SK-N-SH treated with all-trans-retinoic acid at 6 μM for 48 hours (cell line): ENCODE data around the gene SAMD11.

Source experiments
- ATAC-seq: fragments of 200-7000 bp; cut with Tn5 transposase; 3 replicates; pipeline ENCODE4 v1.9.1; 2020; ENCODE audit warnings: mild to moderate bottlenecking, moderate library complexity
- ARNTL ChIP-seq: fragments of 450-650 bp; formaldehyde crosslinking; IDR thresholded peaks from 2 replicates; pipeline ENCODE4 v1.5.0; 2020; ENCODE audit warnings: low read depth, mild to moderate bottlenecking, moderate library complexity, borderline replicate concordance
- BACH2 ChIP-seq: fragments of 250-450 bp; sonication (Bioruptor Pico); IDR thresholded peaks from 2 replicates; pipeline ENCODE4 v1.9.0; 2021; ENCODE audit warnings: mild to moderate bottlenecking, borderline replicate concordance
- CSDC2 ChIP-seq: fragments of 250-450 bp; sonication (Bioruptor Pico); IDR thresholded peaks from 2 replicates; pipeline ENCODE4 v1.5.0; 2020; ENCODE audit warnings: mild to moderate bottlenecking, moderate library complexity
- ESRRG ChIP-seq: fragments of 250-450 bp; sonication (Bioruptor Pico); IDR thresholded peaks from 2 replicates; pipeline ENCODE4 v1.6.1; 2021; ENCODE audit warnings: mild to moderate bottlenecking
- GLIS3 ChIP-seq: fragments of 250-450 bp; sonication (Bioruptor Pico); IDR thresholded peaks from 2 replicates; pipeline ENCODE4 v1.5.0; 2020; ENCODE audit warnings: mild to moderate bottlenecking, moderate library complexity
- ISL1 ChIP-seq: fragments of 250-450 bp; sonication (Bioruptor Pico); IDR thresholded peaks from 2 replicates; pipeline ENCODE4 v2.1.2; 2022; ENCODE audit warnings: mild to moderate bottlenecking, moderate library complexity
- OSR1 ChIP-seq: fragments of 250-450 bp; sonication (Bioruptor Pico); IDR thresholded peaks from 2 replicates; pipeline ENCODE4 v1.8.0; 2022; ENCODE audit warnings: moderate library complexity, mild to moderate bottlenecking, inconsistent platforms
- POU6F1 ChIP-seq: fragments of 250-450 bp; sonication (Bioruptor Pico); IDR thresholded peaks from 2 replicates; pipeline ENCODE4 v1.8.0; 2021; ENCODE audit warnings: low read depth, mild to moderate bottlenecking, moderate library complexity, borderline replicate concordance
- PPARA ChIP-seq: fragments of 250-450 bp; sonication (Bioruptor Pico); IDR thresholded peaks from 2 replicates; pipeline ENCODE4 v1.5.0; 2020; ENCODE audit warnings: mild to moderate bottlenecking, borderline replicate concordance
- RARB ChIP-seq: fragments of 250-450 bp; sonication (Bioruptor Pico); IDR thresholded peaks from 2 replicates; pipeline ENCODE4 v1.8.0; 2021; ENCODE audit warnings: mild to moderate bottlenecking, moderate library complexity
- SNAI2 ChIP-seq: fragments of 250-450 bp; sonication (Bioruptor Pico); IDR thresholded peaks from 2 replicates; pipeline ENCODE4 v1.5.0; 2020; ENCODE audit warnings: mild to moderate bottlenecking, moderate library complexity
- TCF4 ChIP-seq: fragments of 250-450 bp; sonication (Bioruptor Pico); IDR thresholded peaks from 2 replicates; pipeline ENCODE4 v1.8.0; 2021; ENCODE audit warnings: mild to moderate bottlenecking, moderate library complexity, borderline replicate concordance
- TOX ChIP-seq: fragments of 250-450 bp; sonication (Bioruptor Pico); IDR thresholded peaks from 2 replicates; pipeline ENCODE4 v1.8.0; 2021; ENCODE audit warnings: mild to moderate bottlenecking, moderate library complexity, borderline replicate concordance
- ZC3H10 ChIP-seq: fragments of 250-450 bp; sonication (Bioruptor Pico); IDR thresholded peaks from 2 replicates; pipeline ENCODE4 v1.5.1; 2021; ENCODE audit warnings: mild to moderate bottlenecking, moderate library complexity
- ZFP3 ChIP-seq: fragments of 250-450 bp; sonication (Bioruptor Pico); IDR thresholded peaks from 2 replicates; pipeline ENCODE4 v1.5.0; 2020; ENCODE audit warnings: mild to moderate bottlenecking, moderate library complexity
- ZFP30 ChIP-seq: fragments of 450-650 bp; formaldehyde crosslinking; IDR thresholded peaks from 2 replicates; pipeline ENCODE4 v1.5.0; 2022; ENCODE audit warnings: mild to moderate bottlenecking, moderate library complexity
- ZNF565 ChIP-seq: fragments of 450-650 bp; formaldehyde crosslinking; conservative IDR thresholded peaks from 2 replicates; pipeline ENCODE4 v1.5.0; 2020; ENCODE audit warnings: low read depth, mild to moderate bottlenecking, moderate library complexity
- ZNF70 ChIP-seq: fragments of 450-650 bp; formaldehyde crosslinking; IDR thresholded peaks from 2 replicates; pipeline ENCODE4 v1.5.0; 2020; ENCODE audit warnings: mild to moderate bottlenecking, moderate library complexity
- TF ChIP-seq, protein P1 (sequence below): fragments of 250-450 bp; sonication (Bioruptor Pico); IDR thresholded peaks from 2 replicates; pipeline ENCODE4 v1.5.1; 2021; ENCODE audit warnings: mild to moderate bottlenecking, moderate library complexity
- TF ChIP-seq, protein P2 (sequence below): fragments of 250-450 bp; sonication (Bioruptor Pico); IDR thresholded peaks from 2 replicates; pipeline ENCODE4 v1.5.1; 2020; ENCODE audit warnings: low read depth, mild to moderate bottlenecking, moderate library complexity
- TF ChIP-seq, protein P3 (sequence below): fragments of 250-450 bp; sonication (Bioruptor Pico); IDR thresholded peaks from 2 replicates; pipeline ENCODE4 v1.5.0; 2020; ENCODE audit warnings: mild to moderate bottlenecking, moderate library complexity

Gene SAMD11

GRCh38 chr1:952603-953002 is 28.9 kb downstream of the SAMD11 start:
- TF ChIP-seq TCF4 (no peak), TOX (CRISPR knock-in tag) (no peak), POU6F1 (CRISPR knock-in tag) (no peak), OSR1 (CRISPR knock-in tag) (no peak), CSDC2 (no peak), GLIS3 (CRISPR knock-in tag) (no peak), ISL1 (no peak), PPARA (no peak), ZFP30 (CRISPR knock-in tag) (no peak), ZC3H10 (CRISPR knock-in tag) (no peak), RARB (no peak), ESRRG (CRISPR knock-in tag) (no peak), ARNTL (no peak), ZFP3 (CRISPR knock-in tag) (no peak), SNAI2 (CRISPR knock-in tag) (no peak), ZNF70 (CRISPR knock-in tag) (no peak), BACH2 (no peak)
- TF ChIP-seq, protein P1, sequence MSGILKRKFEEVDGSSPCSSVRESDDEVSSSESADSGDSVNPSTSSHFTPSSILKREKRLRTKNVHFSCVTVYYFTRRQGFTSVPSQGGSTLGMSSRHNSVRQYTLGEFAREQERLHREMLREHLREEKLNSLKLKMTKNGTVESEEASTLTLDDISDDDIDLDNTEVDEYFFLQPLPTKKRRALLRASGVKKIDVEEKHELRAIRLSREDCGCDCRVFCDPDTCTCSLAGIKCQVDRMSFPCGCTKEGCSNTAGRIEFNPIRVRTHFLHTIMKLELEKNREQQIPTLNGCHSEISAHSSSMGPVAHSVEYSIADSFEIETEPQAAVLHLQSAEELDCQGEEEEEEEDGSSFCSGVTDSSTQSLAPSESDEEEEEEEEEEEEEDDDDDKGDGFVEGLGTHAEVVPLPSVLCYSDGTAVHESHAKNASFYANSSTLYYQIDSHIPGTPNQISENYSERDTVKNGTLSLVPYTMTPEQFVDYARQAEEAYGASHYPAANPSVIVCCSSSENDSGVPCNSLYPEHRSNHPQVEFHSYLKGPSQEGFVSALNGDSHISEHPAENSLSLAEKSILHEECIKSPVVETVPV (CRISPR knock-in tag): no peak
- TF ChIP-seq, protein P2, sequence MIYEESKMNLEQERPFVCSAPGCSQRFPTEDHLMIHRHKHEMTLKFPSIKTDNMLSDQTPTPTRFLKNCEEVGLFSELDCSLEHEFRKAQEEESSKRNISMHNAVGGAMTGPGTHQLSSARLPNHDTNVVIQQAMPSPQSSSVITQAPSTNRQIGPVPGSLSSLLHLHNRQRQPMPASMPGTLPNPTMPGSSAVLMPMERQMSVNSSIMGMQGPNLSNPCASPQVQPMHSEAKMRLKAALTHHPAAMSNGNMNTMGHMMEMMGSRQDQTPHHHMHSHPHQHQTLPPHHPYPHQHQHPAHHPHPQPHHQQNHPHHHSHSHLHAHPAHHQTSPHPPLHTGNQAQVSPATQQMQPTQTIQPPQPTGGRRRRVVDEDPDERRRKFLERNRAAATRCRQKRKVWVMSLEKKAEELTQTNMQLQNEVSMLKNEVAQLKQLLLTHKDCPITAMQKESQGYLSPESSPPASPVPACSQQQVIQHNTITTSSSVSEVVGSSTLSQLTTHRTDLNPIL (CRISPR knock-in tag): no peak
- no peak for ATAC-seq

- ATAC-seq: no peak
- TF ChIP-seq ZNF70 (CRISPR knock-in tag): no peak
- no peak for TF ChIP-seq ESRRG (CRISPR knock-in tag)
- TF ChIP-seq, protein P1 (CRISPR knock-in tag): no peak
- no peak for TF ChIP-seq ZNF565 (CRISPR knock-in tag)
- no peak for TF ChIP-seq ZFP3 (CRISPR knock-in tag)
These were observed 30.0 kb downstream of the SAMD11 start for GRCh38 chr1:953524-954320.

- TF ChIP-seq ZNF70 (CRISPR knock-in tag) (no peak), BACH2 (no peak), ZFP30 (CRISPR knock-in tag) (no peak), ISL1 (no peak), POU6F1 (CRISPR knock-in tag) (no peak), GLIS3 (CRISPR knock-in tag) (no peak), PPARA (no peak), OSR1 (CRISPR knock-in tag) (no peak), ESRRG (CRISPR knock-in tag) (no peak), RARB (no peak), TOX (CRISPR knock-in tag) (no peak), SNAI2 (CRISPR knock-in tag) (no peak), ZC3H10 (CRISPR knock-in tag) (no peak)
- TF ChIP-seq, protein P2 (CRISPR knock-in tag): no peak
- TF ChIP-seq, protein P3, sequence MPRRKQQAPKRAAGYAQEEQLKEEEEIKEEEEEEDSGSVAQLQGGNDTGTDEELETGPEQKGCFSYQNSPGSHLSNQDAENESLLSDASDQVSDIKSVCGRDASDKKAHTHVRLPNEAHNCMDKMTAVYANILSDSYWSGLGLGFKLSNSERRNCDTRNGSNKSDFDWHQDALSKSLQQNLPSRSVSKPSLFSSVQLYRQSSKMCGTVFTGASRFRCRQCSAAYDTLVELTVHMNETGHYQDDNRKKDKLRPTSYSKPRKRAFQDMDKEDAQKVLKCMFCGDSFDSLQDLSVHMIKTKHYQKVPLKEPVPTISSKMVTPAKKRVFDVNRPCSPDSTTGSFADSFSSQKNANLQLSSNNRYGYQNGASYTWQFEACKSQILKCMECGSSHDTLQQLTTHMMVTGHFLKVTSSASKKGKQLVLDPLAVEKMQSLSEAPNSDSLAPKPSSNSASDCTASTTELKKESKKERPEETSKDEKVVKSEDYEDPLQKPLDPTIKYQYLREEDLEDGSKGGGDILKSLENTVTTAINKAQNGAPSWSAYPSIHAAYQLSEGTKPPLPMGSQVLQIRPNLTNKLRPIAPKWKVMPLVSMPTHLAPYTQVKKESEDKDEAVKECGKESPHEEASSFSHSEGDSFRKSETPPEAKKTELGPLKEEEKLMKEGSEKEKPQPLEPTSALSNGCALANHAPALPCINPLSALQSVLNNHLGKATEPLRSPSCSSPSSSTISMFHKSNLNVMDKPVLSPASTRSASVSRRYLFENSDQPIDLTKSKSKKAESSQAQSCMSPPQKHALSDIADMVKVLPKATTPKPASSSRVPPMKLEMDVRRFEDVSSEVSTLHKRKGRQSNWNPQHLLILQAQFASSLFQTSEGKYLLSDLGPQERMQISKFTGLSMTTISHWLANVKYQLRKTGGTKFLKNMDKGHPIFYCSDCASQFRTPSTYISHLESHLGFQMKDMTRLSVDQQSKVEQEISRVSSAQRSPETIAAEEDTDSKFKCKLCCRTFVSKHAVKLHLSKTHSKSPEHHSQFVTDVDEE (CRISPR knock-in tag): no peak
- ATAC-seq: no peak
These were observed 31.2 kb downstream of the SAMD11 start for GRCh38 chr1:954927-955326.
